GM12878 (cell line): ENCODE results near the gene DDR1. TPM values are rescaled to one million over a fixed set of nuclear protein-coding genes. Genes with fewer than 3 reads are reported as not detected.

Source experiments
- ATAC-seq: fragments of 200-7000 bp; cut with Tn5 transposase; 3 replicates; pipeline ENCODE4 v1.9.1; 2020; ENCODE audit warnings: mild to moderate bottlenecking, moderate library complexity
- BruUV-seq: library from RNA; stranded (reverse); fragments of 400-500 nt; replicated peaks from 2 replicates; lab custom pipeline; 2021; lab: Mats Ljungman, UMichigan
- CTCF ChIA-PET: fragments of 300-600 bp; sonication (Branson Sonifier 250); formaldehyde crosslinking; extraction: SDS; loops from one replicate; lab custom pipeline; 2021; ENCODE audit warnings: inconsistent platforms; lab: Yijun Ruan, JAX
- POLR2A ChIA-PET: fragments of 350-600 bp; formaldehyde crosslinking; extraction: SDS; loops from one replicate; lab custom pipeline; 2021; ENCODE audit warnings: inconsistent platforms; lab: Charles Lee
- RAD21 ChIA-PET: fragments of 300-600 bp; sonication (Branson Sonifier 250); formaldehyde crosslinking; loops from one replicate; lab custom pipeline; 2023; ENCODE audit warnings: antibody characterized with exemption; ENCODE audit not compliant: unreplicated experiment; lab: Charles Lee
- SMC1A ChIA-PET: fragments of 300-600 bp; sonication (Branson Sonifier 250); formaldehyde crosslinking; loops from one replicate; lab custom pipeline; 2023; ENCODE audit not compliant: unreplicated experiment, uncharacterized antibody; lab: Charles Lee
- DNase-seq: peaks from one replicate; pipeline ENCODE4 v3.0.0-alpha.2; 2011; ENCODE audit warnings: low read depth, low spot score
- FAIRE-seq: peaks from 3 replicates; lab custom pipeline; 2011; peaks lifted over from hg19 to GRCh38; lab: Jason Lieb, UNC
- H2AFZ ChIP-seq: 2 replicates; pipeline ENCODE4 v1.6.0; 2011; ENCODE audit warnings: low read depth, low read length, control low read depth; ENCODE audit not compliant: control insufficient read depth
- H3K27ac ChIP-seq: 2 replicates; pipeline ENCODE4 v1.5.1; 2011; ENCODE audit warnings: control low read depth; ENCODE audit not compliant: control insufficient read depth, insufficient read depth
- H3K27me3 ChIP-seq, 2 experiments: replicated peaks in 1 of 2; 2 replicates each; pipeline versions ENCODE4 v1.6.0 to v1.6.1; 2011; ENCODE audit warnings: low read length in 1 of 2; ENCODE audit not compliant: control insufficient read depth in 2 of 2, insufficient read depth in 2 of 2
- H3K36me3 ChIP-seq, 2 experiments: 2 replicates each; pipeline ENCODE4 v1.5.1; 2011; ENCODE audit warnings: low read length in 1 of 2; ENCODE audit not compliant: control insufficient read depth in 2 of 2, insufficient read depth in 2 of 2
- H3K4me1 ChIP-seq: 2 replicates; pipeline ENCODE4 v1.6.1; 2011; ENCODE audit warnings: mild to moderate bottlenecking, low read length, moderate library complexity, mixed read lengths; ENCODE audit not compliant: control insufficient read depth, insufficient read depth
- H3K4me2 ChIP-seq: 2 replicates; pipeline ENCODE4 v1.6.0; 2011; ENCODE audit warnings: control low read depth; ENCODE audit not compliant: control insufficient read depth, insufficient read depth
- H3K4me3 ChIP-seq: fragments of 200-600 bp; sonication (generic); 2 replicates; pipeline ENCODE4 v1.5.1; 2016
- H3K79me2 ChIP-seq: 2 replicates; pipeline ENCODE4 v1.6.0; 2011; ENCODE audit warnings: low read length; ENCODE audit not compliant: control insufficient read depth, insufficient read depth
- H3K9ac ChIP-seq: 2 replicates; pipeline ENCODE4 v1.8.0; 2011; ENCODE audit warnings: low read length, control low read depth, mixed read lengths; ENCODE audit not compliant: control insufficient read depth, insufficient read depth
- H3K9me3 ChIP-seq: replicated peaks from 3 replicates; pipeline ENCODE4 v1.5.1; 2011; ENCODE audit warnings: mild to moderate bottlenecking, low read length; ENCODE audit not compliant: control insufficient read depth, insufficient read depth
- H4K20me1 ChIP-seq: 2 replicates; pipeline ENCODE4 v1.6.0; 2011; ENCODE audit not compliant: control insufficient read depth, insufficient read depth
- BACH1 ChIP-seq: fragments of 450-650 bp; IDR thresholded peaks from 2 replicates; pipeline ENCODE4 v1.6.1; 2017; ENCODE audit warnings: mild to moderate bottlenecking, borderline replicate concordance
- CBX5 ChIP-seq: sonication (generic); IDR thresholded peaks from 2 replicates; pipeline ENCODE4 v1.6.1; 2016; ENCODE audit warnings: low read depth, moderate library complexity, mild to moderate bottlenecking, inconsistent platforms
- EZH2 ChIP-seq: IDR thresholded peaks from 2 replicates; pipeline ENCODE4 v1.6.1; 2012; ENCODE audit warnings: low read depth, mild to moderate bottlenecking, control low read depth, inconsistent platforms, low read length, borderline replicate concordance; ENCODE audit not compliant: control insufficient read depth
- FOXK2 ChIP-seq: fragments of 450-650 bp; IDR thresholded peaks from 2 replicates; pipeline ENCODE4 v1.6.1; 2017; ENCODE audit warnings: mild to moderate bottlenecking, moderate library complexity
- KAT2A ChIP-seq: conservative IDR thresholded peaks from 2 replicates; pipeline ENCODE4 v1.6.1; 2011; ENCODE audit warnings: low read depth, low read length; ENCODE audit not compliant: control insufficient read depth
- NR2F1 ChIP-seq: fragments of 450-650 bp; conservative IDR thresholded peaks from 2 replicates; pipeline ENCODE4 v1.6.1; 2017; ENCODE audit warnings: mild to moderate bottlenecking
- NRF1 ChIP-seq: conservative IDR thresholded peaks from 2 replicates; pipeline ENCODE4 v1.6.1; 2011; ENCODE audit warnings: mild to moderate bottlenecking, low read depth, low read length, improper control_type of control experiment
- TBL1XR1 ChIP-seq: IDR thresholded peaks from 2 replicates; pipeline ENCODE4 v1.6.1; 2012; ENCODE audit warnings: low read depth, low read length, improper control_type of control experiment
- TCF3 ChIP-seq: IDR thresholded peaks from 2 replicates; pipeline ENCODE4 v1.6.1; 2012; ENCODE audit warnings: low read depth, mild to moderate bottlenecking, low read length, borderline replicate concordance; ENCODE audit not compliant: insufficient read depth
- TCF7 ChIP-seq: IDR thresholded peaks from 2 replicates; pipeline ENCODE4 v1.6.1; 2014; ENCODE audit warnings: antibody characterized with exemption, borderline replicate concordance
- ZBED1 ChIP-seq: IDR thresholded peaks from 2 replicates; pipeline ENCODE4 v1.6.1; 2016; ENCODE audit warnings: borderline replicate concordance
- WGBS: methylation state at CpG from one replicate; pipeline ENCODE4 v1.1.6; 2016; ENCODE audit warnings: low lambda C conversion rate; ENCODE audit not compliant: insufficient replicate concordance, insufficient coverage; ENCODE audit errors: missing lambda C conversion rate; 5-methylcytosine and 5-hydroxymethylcytosine counted together
- in situ Hi-C: fragments of 300-500 bp; cut with MboI; formaldehyde crosslinking; loops from 9 replicates; pipeline ENCODE4 v1.14.3; 2018; ENCODE audit warnings: mixed read lengths
- intact Hi-C: fragments of 100-400 bp; cut with micrococcal nuclease; formaldehyde crosslinking; loops from one replicate; pipeline ENCODE4 v1.14.2; 2022; ENCODE audit not compliant: unreplicated experiment
- polyA plus RNA-seq, 11 experiments: library from polyadenylated mRNA; depleted of rRNA in 4 of 11; unstranded in 6 of 11; stranded (reverse) in 5 of 11; fragments of >200 nt; fragmentation: Nextera tagmentation in 4 of 11; fragmentation: Illumina TruSeq in 1 of 11; extraction: Ambion mirVana in 4 of 11; extraction: Trizol in 1 of 11; gene quantifications; 1 replicate in 1 of 11; 2 replicates in 10 of 11; pipeline versions ENCODE4 v1.2.1 to v1.2.3, GENCODE V29; 2011 to 2016; ENCODE audit warnings: inconsistent platforms in 2 of 11, missing spikeins in 2 of 11, low read depth in 1 of 11
- total RNA-seq, 4 experiments: library from RNA; depleted of rRNA in 3 of 4; stranded (reverse); fragments of >200 nt in 3 of 4; fragmentation: Illumina TruSeq in 1 of 4; extraction: Trizol in 1 of 4; gene quantifications; 2 replicates each; pipeline versions ENCODE4 v1.2.1 to v1.2.3, GENCODE V29; 2013 to 2021
- TF ChIP-seq, protein P1 (sequence below): IDR thresholded peaks from 2 replicates; pipeline ENCODE4 v1.6.1; 2011; ENCODE audit warnings: mild to moderate bottlenecking, low read depth, low read length, moderate library complexity; ENCODE audit not compliant: insufficient replicate concordance
- TF ChIP-seq, protein P2 (sequence below): fragments of 450-650 bp; conservative IDR thresholded peaks from 2 replicates; pipeline ENCODE4 v1.6.1; 2017; ENCODE audit warnings: mild to moderate bottlenecking, moderate library complexity
- TF ChIP-seq, protein P3 (sequence below): fragments of 450-650 bp; formaldehyde crosslinking; IDR thresholded peaks from 2 replicates; pipeline ENCODE4 v1.5.0; 2022; ENCODE audit warnings: mild to moderate bottlenecking, missing genetic modification characterization
- TF ChIP-seq, protein P4 (sequence below): IDR thresholded peaks from 2 replicates; pipeline ENCODE4 v1.6.1; 2012; ENCODE audit warnings: low read depth, low read length, improper control_type of control experiment

DDR1 gene
- total and polyA plus RNA-seq, 10 of the 15 experiments (the other 5 are each of a cell fraction or from before 2014, with no cell fraction given): 1.1 to 39.0 (median 11.9) TPM

GRCh38 chr6:30882204-30882758, 2.0 kb upstream of the DDR1 start:
- FAIRE-seq (no peak), ATAC-seq (no peak), DNase-seq (no peak)
- H3K27me3 ChIP-seq: no peaks in the 10 kb centered on the region
- no peak overlapping the region; the same call in 1 of the 2 replicates for H2AFZ ChIP-seq
- H3K4me2 ChIP-seq: no peak overlapping the region
- ChIA-PET CTCF (interaction anchor here (0.6 to 6.7 kb wide), 13 partner anchors 21 to 210 kb away, joined by 3 to 71 read pairs (median 8); partner anchors contain the start of genes DHX16 and VARS2), SMC1A (interaction anchor here (0.6 to 4.9 kb wide), 16 partner anchors 15 to 205 kb away, joined by 3 to 40 read pairs (median 4); partner anchors contain the start of genes GTF2H4 and VARS2), RAD21 (interaction anchor here (0.8 to 10.7 kb wide), 18 partner anchors 19 to 315 kb away, joined by 3 to 144 read pairs (median 5); partner anchors contain the start of genes GTF2H4, IER3, MDC1 and VARS2), POLR2A (interaction anchor here (0.6 to 5.8 kb wide), 11 partner anchors 25 to 390 kb away, joined by 3 to 50 read pairs (median 3); partner anchors contain the start of genes DHX16, GTF2H4, TCF19 and VARS2)
- no peaks in the 10 kb centered on the region for H3K9me3 ChIP-seq
- intact Hi-C loops (loop anchor here (2.0 kb wide), 2 partner anchors 19 to 27 kb away; partner anchors contain the start of gene GTF2H4), in situ Hi-C loops (no loop called here)
- H3K36me3 ChIP-seq: no peaks in the 10 kb centered on the region
- BruUV-seq: no TSS peak
- no peak overlapping the region for H3K9ac ChIP-seq
- H3K27ac ChIP-seq: peak overlapping the region; percentile 45; the same call in 1 of the 2 replicates
- H3K79me2 ChIP-seq: peaks cover 10% of the 10 kb centered on the region
- no peaks in the 10 kb centered on the region for H4K20me1 ChIP-seq
- H3K4me3 ChIP-seq: no peak overlapping the region
- H3K4me1 ChIP-seq: peaks cover 41% of the 10 kb centered on the region
- 49% methylated on average over 7 of the region's 8 CpGs for WGBS
- no peak for TF ChIP-seq NRF1
- TF ChIP-seq FOXK2: no peak
- TF ChIP-seq, protein P1, sequence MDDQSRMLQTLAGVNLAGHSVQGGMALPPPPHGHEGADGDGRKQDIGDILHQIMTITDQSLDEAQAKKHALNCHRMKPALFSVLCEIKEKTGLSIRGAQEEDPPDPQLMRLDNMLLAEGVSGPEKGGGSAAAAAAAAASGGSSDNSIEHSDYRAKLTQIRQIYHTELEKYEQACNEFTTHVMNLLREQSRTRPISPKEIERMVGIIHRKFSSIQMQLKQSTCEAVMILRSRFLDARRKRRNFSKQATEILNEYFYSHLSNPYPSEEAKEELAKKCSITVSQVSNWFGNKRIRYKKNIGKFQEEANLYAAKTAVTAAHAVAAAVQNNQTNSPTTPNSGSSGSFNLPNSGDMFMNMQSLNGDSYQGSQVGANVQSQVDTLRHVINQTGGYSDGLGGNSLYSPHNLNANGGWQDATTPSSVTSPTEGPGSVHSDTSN: no peak
- TF ChIP-seq KAT2A: no peak
- no peak for TF ChIP-seq NR2F1
- TF ChIP-seq, protein P2, sequence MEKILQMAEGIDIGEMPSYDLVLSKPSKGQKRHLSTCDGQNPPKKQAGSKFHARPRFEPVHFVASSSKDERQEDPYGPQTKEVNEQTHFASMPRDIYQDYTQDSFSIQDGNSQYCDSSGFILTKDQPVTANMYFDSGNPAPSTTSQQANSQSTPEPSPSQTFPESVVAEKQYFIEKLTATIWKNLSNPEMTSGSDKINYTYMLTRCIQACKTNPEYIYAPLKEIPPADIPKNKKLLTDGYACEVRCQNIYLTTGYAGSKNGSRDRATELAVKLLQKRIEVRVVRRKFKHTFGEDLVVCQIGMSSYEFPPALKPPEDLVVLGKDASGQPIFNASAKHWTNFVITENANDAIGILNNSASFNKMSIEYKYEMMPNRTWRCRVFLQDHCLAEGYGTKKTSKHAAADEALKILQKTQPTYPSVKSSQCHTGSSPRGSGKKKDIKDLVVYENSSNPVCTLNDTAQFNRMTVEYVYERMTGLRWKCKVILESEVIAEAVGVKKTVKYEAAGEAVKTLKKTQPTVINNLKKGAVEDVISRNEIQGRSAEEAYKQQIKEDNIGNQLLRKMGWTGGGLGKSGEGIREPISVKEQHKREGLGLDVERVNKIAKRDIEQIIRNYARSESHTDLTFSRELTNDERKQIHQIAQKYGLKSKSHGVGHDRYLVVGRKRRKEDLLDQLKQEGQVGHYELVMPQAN: no peak
- no peak for TF ChIP-seq TCF3
- TF ChIP-seq EZH2: no peak
- no peak for TF ChIP-seq CBX5
- no peak for TF ChIP-seq BACH1
- no peak for TF ChIP-seq TCF7
- TF ChIP-seq, protein P3, sequence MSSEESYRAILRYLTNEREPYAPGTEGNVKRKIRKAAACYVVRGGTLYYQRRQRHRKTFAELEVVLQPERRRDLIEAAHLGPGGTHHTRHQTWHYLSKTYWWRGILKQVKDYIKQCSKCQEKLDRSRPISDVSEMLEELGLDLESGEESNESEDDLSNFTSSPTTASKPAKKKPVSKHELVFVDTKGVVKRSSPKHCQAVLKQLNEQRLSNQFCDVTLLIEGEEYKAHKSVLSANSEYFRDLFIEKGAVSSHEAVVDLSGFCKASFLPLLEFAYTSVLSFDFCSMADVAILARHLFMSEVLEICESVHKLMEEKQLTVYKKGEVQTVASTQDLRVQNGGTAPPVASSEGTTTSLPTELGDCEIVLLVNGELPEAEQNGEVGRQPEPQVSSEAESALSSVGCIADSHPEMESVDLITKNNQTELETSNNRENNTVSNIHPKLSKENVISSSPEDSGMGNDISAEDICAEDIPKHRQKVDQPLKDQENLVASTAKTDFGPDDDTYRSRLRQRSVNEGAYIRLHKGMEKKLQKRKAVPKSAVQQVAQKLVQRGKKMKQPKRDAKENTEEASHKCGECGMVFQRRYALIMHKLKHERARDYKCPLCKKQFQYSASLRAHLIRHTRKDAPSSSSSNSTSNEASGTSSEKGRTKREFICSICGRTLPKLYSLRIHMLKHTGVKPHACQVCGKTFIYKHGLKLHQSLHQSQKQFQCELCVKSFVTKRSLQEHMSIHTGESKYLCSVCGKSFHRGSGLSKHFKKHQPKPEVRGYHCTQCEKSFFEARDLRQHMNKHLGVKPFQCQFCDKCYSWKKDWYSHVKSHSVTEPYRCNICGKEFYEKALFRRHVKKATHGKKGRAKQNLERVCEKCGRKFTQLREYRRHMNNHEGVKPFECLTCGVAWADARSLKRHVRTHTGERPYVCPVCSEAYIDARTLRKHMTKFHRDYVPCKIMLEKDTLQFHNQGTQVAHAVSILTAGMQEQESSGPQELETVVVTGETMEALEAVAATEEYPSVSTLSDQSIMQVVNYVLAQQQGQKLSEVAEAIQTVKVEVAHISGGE (CRISPR knock-in tag): no peak
- TF ChIP-seq, protein P4, sequence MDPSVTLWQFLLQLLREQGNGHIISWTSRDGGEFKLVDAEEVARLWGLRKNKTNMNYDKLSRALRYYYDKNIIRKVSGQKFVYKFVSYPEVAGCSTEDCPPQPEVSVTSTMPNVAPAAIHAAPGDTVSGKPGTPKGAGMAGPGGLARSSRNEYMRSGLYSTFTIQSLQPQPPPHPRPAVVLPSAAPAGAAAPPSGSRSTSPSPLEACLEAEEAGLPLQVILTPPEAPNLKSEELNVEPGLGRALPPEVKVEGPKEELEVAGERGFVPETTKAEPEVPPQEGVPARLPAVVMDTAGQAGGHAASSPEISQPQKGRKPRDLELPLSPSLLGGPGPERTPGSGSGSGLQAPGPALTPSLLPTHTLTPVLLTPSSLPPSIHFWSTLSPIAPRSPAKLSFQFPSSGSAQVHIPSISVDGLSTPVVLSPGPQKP: no peak
- TF ChIP-seq TBL1XR1: no peak
- no peak for TF ChIP-seq ZBED1
